Tibial nerve (tissue), 4 donors: ENCODE data around the gene PSORS1C1. TPM values are rescaled to one million over a fixed set of nuclear protein-coding genes. Genes with fewer than 3 reads are reported as not detected.

Source experiments
- DNase-seq, 2 donors: peaks; one replicate each; pipeline ENCODE4 v3.0.0-alpha.2; 2019; ENCODE audit warnings: low spot score in 2 of 2
- H3K27ac ChIP-seq, 4 donors: fragments of 200-600 bp; sonication (generic) in 3 of 4; one replicate each; pipeline ENCODE4 v1.5.1; 2017 to 2019; ENCODE audit warnings: mild to moderate bottlenecking in 1 of 4
- H3K27me3 ChIP-seq, 2 donors: fragments of 200-600 bp; sonication (generic) in 1 of 2; one replicate each; pipeline versions ENCODE4 v1.5.1 to v1.6.0; 2017 to 2019
- H3K36me3 ChIP-seq, 3 donors: fragments of 200-600 bp; sonication (generic); one replicate each; pipeline ENCODE4 v1.5.1; 2018 to 2019
- H3K4me1 ChIP-seq, 4 donors: fragments of 200-600 bp; sonication (generic) in 3 of 4; one replicate each; pipeline ENCODE4 v1.5.1; 2017 to 2019
- H3K4me3 ChIP-seq, 4 donors: fragments of 200-600 bp; sonication (generic) in 3 of 4; one replicate each; pipeline ENCODE4 v1.5.1; 2017 to 2019; ENCODE audit warnings: mild to moderate bottlenecking in 1 of 4, moderate library complexity in 1 of 4
- H3K9me3 ChIP-seq, 4 donors: fragments of 200-600 bp; sonication (generic) in 3 of 4; one replicate each; pipeline ENCODE4 v1.5.1; 2017 to 2019
- CTCF ChIP-seq, 5 experiments: fragments of 200-600 bp in 3 of 5; fragments of 450-650 bp in 2 of 5; sonication (generic) in 3 of 5; IDR thresholded peaks; one replicate each; pipeline ENCODE4 v1.5.1; 2016 to 2019; ENCODE audit warnings: antibody characterized with exemption in 5 of 5, mild to moderate bottlenecking in 3 of 5, moderate library complexity in 2 of 5
- EP300 ChIP-seq, 2 donors: sonication (generic); formaldehyde crosslinking; IDR thresholded peaks; one replicate each; pipeline ENCODE4 v1.6.1; 2017; ENCODE audit warnings: antibody characterized with exemption in 2 of 2, mild to moderate bottlenecking in 1 of 2
- POLR2A ChIP-seq, 2 donors: fragments of 450-650 bp; IDR thresholded peaks; one replicate each; pipeline ENCODE4 v1.6.1; 2017; ENCODE audit warnings: antibody characterized with exemption in 2 of 2, mild to moderate bottlenecking in 2 of 2, moderate library complexity in 2 of 2
- WGBS, 2 donors: methylation state at CpG; one replicate each; pipeline ENCODE4 v1.1.5; 2018; 5-methylcytosine and 5-hydroxymethylcytosine counted together
- total RNA-seq, 4 donors: library from RNA; depleted of rRNA; stranded (reverse); fragments of >200 nt; gene quantifications; one replicate each; pipeline ENCODE4 v1.1.0, GENCODE V29; 2016

The PSORS1C1 gene
- total RNA-seq, 4 donors from 2014 or later, result 0.42 to 8.5 (median 2.2) TPM

- DNase-seq, result no peak
- 57 to 73% methylated on average over 3 of the region's 3 CpGs for WGBS, 2 donors
- Histone ChIP-seq H3K9me3 (no peaks in the 10 kb centered on the region), H3K36me3 (no peaks in the 10 kb centered on the region), H3K4me1 (peaks cover 0 to 20% (median 3%) of the 10 kb centered on the region in 4 donors), H3K27me3 (no peaks in the 10 kb centered on the region), H3K4me3 (no peak overlapping the region), H3K27ac (no peak overlapping the region)
- TF ChIP-seq POLR2A (IDR thresholded peaks at IDR 0.05) (no peak), CTCF (IDR thresholded peaks at IDR 0.05) (no peak), EP300 (IDR thresholded peaks at IDR 0.05) (no peak)
These were observed 18.4 kb upstream of the PSORS1C1 start for GRCh38 chr6:31096215-31096614.

- no peak overlapping the region for H3K4me3 ChIP-seq
- TF ChIP-seq CTCF (IDR thresholded peaks at IDR 0.05), result no peak
- no peak for TF ChIP-seq POLR2A (IDR thresholded peaks at IDR 0.05)
- TF ChIP-seq EP300 (IDR thresholded peaks at IDR 0.05), result no peak
- H3K27ac ChIP-seq, result no peak overlapping the region
- WGBS, 2 donors, result 69 to 72% methylated on average over 5 of the region's 5 CpGs
- peaks cover 0 to 20% (median 3%) of the 10 kb centered on the region in 4 donors for H3K4me1 ChIP-seq
- H3K36me3 ChIP-seq, result no peaks in the 10 kb centered on the region
- no peak for DNase-seq
- no peaks in the 10 kb centered on the region for H3K27me3 ChIP-seq
- no peaks in the 10 kb centered on the region for H3K9me3 ChIP-seq
These were observed 17.9 kb upstream of the PSORS1C1 start for GRCh38 chr6:31096656-31097055.

- Histone ChIP-seq H3K27me3 (no peaks in the 10 kb centered on the region), H3K36me3 (no peaks in the 10 kb centered on the region), H3K9me3 (no peaks in the 10 kb centered on the region), H3K27ac (no peak overlapping the region), H3K4me1 (peaks cover 0 to 11% (median 3%) of the 10 kb centered on the region in 4 donors), H3K4me3 (no peak overlapping the region)
- DNase-seq, result no peak
- TF ChIP-seq EP300 (IDR thresholded peaks at IDR 0.05) (no peak), CTCF (IDR thresholded peaks at IDR 0.05) (no peak)
- 94% methylated on average over 4 of the region's 4 CpGs for WGBS, 2 donors
These were observed 16.1 kb upstream of the PSORS1C1 start for GRCh38 chr6:31098449-31098938.

- no peaks in the 10 kb centered on the region for H3K36me3 ChIP-seq
- H3K4me3 ChIP-seq, result no peak overlapping the region
- no peak overlapping the region for H3K27ac ChIP-seq
- 93 to 95% methylated on average over 2 of the region's 2 CpGs for WGBS, 2 donors
- no peaks in the 10 kb centered on the region for H3K4me1 ChIP-seq
- no peak for DNase-seq
- no peaks in the 10 kb centered on the region for H3K27me3 ChIP-seq
- no peaks in the 10 kb centered on the region for H3K9me3 ChIP-seq
- no peak for TF ChIP-seq EP300 (IDR thresholded peaks at IDR 0.05)
- no peak for TF ChIP-seq POLR2A (IDR thresholded peaks at IDR 0.05)
- TF ChIP-seq CTCF (IDR thresholded peaks at IDR 0.05), result no peak
These were observed 11.5 kb upstream of the PSORS1C1 start for GRCh38 chr6:31103136-31103535.

GRCh38 chr6:31107052-31107451 is 7.5 kb upstream of the PSORS1C1 start:
- H3K27me3 ChIP-seq, result no peaks in the 10 kb centered on the region
- no peak overlapping the region for H3K4me3 ChIP-seq
- no peak for DNase-seq
- H3K27ac ChIP-seq, result no peak overlapping the region
- no peaks in the 10 kb centered on the region for H3K4me1 ChIP-seq
- TF ChIP-seq POLR2A (IDR thresholded peaks at IDR 0.05), result no peak
- TF ChIP-seq EP300 (IDR thresholded peaks at IDR 0.05), result no peak
- no peak for TF ChIP-seq CTCF (IDR thresholded peaks at IDR 0.05)
- no peaks in the 10 kb centered on the region for H3K36me3 ChIP-seq
- no peaks in the 10 kb centered on the region for H3K9me3 ChIP-seq
- 71 to 79% methylated on average over 4 of the region's 4 CpGs for WGBS, 2 donors
